ENCODE data around the gene POLR1F. TPM values are rescaled to one million over a fixed set of nuclear protein-coding genes. Genes with fewer than 3 reads are reported as not detected.

Gene POLR1F
- total RNA-seq (21.0 and 27.0 TPM in 2 replicates), polyA plus RNA-seq (7.9 and 10.4 TPM in 2 replicates), polyA minus RNA-seq (15.8 and 16.2 TPM in 2 replicates), Bru-seq, nascent RNA (percentile 88 among the genes with signal in this experiment), BruChase-seq, experiment 1, labeled RNA remaining after a 6-hour chase (percentile 88 among the genes with signal in this experiment), BruChase-seq, experiment 2, labeled RNA remaining after a 2-hour chase (percentile 92 among the genes with signal in this experiment)
- 10.1 and 10.8 TPM in 2 replicates for polyA plus RNA-seq (2011; cell fraction: cytosol; rRNA removed)
- 19.6 and 23.1 TPM in 2 replicates for polyA plus RNA-seq (2011; cell fraction: nucleus; rRNA removed)
- polyA plus RNA-seq (2012): 16.4 and 22.7 TPM in 2 replicates
- polyA minus RNA-seq (2011; cell fraction: cytosol; rRNA and poly(A)+ RNA removed): 9.0 TPM
- polyA minus RNA-seq (2011; cell fraction: nucleus; rRNA and poly(A)+ RNA removed): 11.8 and 19.7 TPM in 2 replicates
- long read RNA-seq, transcript TWISTNB-202 (2 exons, 427 nt): minor isoform, 18 of 111 reads
- long read RNA-seq, transcript TWISTNB-201 (4 exons, 3,942 nt): major isoform, 66 of 111 reads
- long read RNA-seq, partial matches to known transcripts: 1 of 111 reads
- long read RNA-seq, other reads (novel, unspliced or antisense): 26 of 111 reads

- Histone ChIP-seq H3K9me1 (replicated peaks; ENCODE audit: control insufficient read depth, extremely low read depth, insufficient read depth, low read length) (no peaks in the 10 kb centered on the region), H3K79me2 (ENCODE audit: control insufficient read depth, insufficient read depth, low read length) (peaks cover 46% of the 10 kb centered on the region), H3K4me1 (ENCODE audit: control insufficient read depth, extremely low read depth, insufficient read depth, low read length) (peaks cover 19% of the 10 kb centered on the region), H4K20me1 (replicated peaks; ENCODE audit: control insufficient read depth, extremely low read depth, insufficient read depth, low read length) (no peaks in the 10 kb centered on the region), H3K36me3 (ENCODE audit: control insufficient read depth in 2 of 2, extremely low read depth in 1 of 2, insufficient read depth in 2 of 2, low read length in 2 of 2) (peaks cover 0 to 2% of the 10 kb centered on the region in 2 experiments), H2AFZ (ENCODE audit: low read depth, low read length) (peak within 1 kb of the TSS; percentile 79), H3K9me3 (replicated peaks; ENCODE audit: control insufficient read depth, insufficient read depth, low read length) (no peaks in the 10 kb centered on the region), H3K4me3 (replicated peaks in 1 of 3; ENCODE audit: insufficient read depth in 1 of 3, low read depth in 1 of 3, low read length in 3 of 3) (peak within 1 kb of the TSS; percentile 45 to 83 (median 77)), H3K4me2 (ENCODE audit: insufficient read depth, low read length) (peak within 1 kb of the TSS; percentile 90), H3K9ac (replicated peaks; ENCODE audit: extremely low read depth, insufficient read depth, low read length) (peak within 1 kb of the TSS; percentile 78), H3K27ac (ENCODE audit: insufficient read depth, low read depth, low read length) (peak within 1 kb of the TSS; percentile 44), H3K27me3 (ENCODE audit: control insufficient read depth in 2 of 2, insufficient read depth in 2 of 2, low read length in 2 of 2) (peaks cover 0 to 12% of the 10 kb centered on the region in 2 experiments)
- CTCF ChIA-PET: interaction anchor here (0.6 to 10.2 kb wide), 23 partner anchors 8 to 1077 kb away, joined by 3 to 354 read pairs (median 4); no protein-coding TSS in a partner anchor
- peak; percentile 83 for FAIRE-seq
- intact Hi-C loops (cut with micrococcal nuclease): loop anchor here (1.0 to 5.0 kb wide), 4 partner anchors 798 to 1719 kb away; partner anchors contain the start of gene SP4
- TSS peak; percentile 59 for BruUV-seq (replicated peaks)
- DNase-seq (ENCODE audit: low read depth, low spot score): peak; percentile 97
- POLR2A ChIA-PET: interaction anchor here (0.6 kb wide), 1 partner anchor 608 kb away, joined by 3 read pairs; no protein-coding TSS in a partner anchor
- dilution Hi-C loops (cut with MboI; ENCODE audit: extremely low pct_ligation_motif_present, low sequenced_read_pairs): no loop called here
- TF ChIP-seq GATA2 (IDR thresholded peaks at IDR 0.05; ENCODE audit: insufficient read depth, insufficient read length, low read depth, low read length) (no peak), MAX (IDR thresholded peaks at IDR 0.05; ENCODE audit: insufficient read depth, insufficient read length) (peak; percentile 57), POLR2AphosphoS5 (IDR thresholded peaks at IDR 0.05; ENCODE audit: insufficient read depth, low read depth, low read length) (peak; percentile 95), FOS (IDR thresholded peaks at IDR 0.05; ENCODE audit: borderline replicate concordance, insufficient read depth, low read length) (no peak), CTCF (IDR thresholded peaks at IDR 0.05; ENCODE audit: extremely low read depth in 1 of 2, insufficient read depth in 1 of 2, low read depth in 1 of 2, low read length in 2 of 2) (peak; percentile 88 to 92), POLR2A (IDR thresholded peaks at IDR 0.05; ENCODE audit: low read depth, low read length) (peak; percentile 92)
Measured at GRCh38 chr7:19708397-19709248, at the start of gene POLR1F. Gene POLR1F, minus strand, starts transcription at chr7:19709037. Its CDS starts 21 bp downstream, at chr7:19709016.
